ENCODE measurements around the gene RBM17.
"Not testable (repeated sequence)": the region's sequence is repeated elsewhere in the genome, so short reads cannot be mapped to it uniquely, and the experiment has no call there.

RBM17 gene, protein sequence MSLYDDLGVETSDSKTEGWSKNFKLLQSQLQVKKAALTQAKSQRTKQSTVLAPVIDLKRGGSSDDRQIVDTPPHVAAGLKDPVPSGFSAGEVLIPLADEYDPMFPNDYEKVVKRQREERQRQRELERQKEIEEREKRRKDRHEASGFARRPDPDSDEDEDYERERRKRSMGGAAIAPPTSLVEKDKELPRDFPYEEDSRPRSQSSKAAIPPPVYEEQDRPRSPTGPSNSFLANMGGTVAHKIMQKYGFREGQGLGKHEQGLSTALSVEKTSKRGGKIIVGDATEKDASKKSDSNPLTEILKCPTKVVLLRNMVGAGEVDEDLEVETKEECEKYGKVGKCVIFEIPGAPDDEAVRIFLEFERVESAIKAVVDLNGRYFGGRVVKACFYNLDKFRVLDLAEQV

DNA sequence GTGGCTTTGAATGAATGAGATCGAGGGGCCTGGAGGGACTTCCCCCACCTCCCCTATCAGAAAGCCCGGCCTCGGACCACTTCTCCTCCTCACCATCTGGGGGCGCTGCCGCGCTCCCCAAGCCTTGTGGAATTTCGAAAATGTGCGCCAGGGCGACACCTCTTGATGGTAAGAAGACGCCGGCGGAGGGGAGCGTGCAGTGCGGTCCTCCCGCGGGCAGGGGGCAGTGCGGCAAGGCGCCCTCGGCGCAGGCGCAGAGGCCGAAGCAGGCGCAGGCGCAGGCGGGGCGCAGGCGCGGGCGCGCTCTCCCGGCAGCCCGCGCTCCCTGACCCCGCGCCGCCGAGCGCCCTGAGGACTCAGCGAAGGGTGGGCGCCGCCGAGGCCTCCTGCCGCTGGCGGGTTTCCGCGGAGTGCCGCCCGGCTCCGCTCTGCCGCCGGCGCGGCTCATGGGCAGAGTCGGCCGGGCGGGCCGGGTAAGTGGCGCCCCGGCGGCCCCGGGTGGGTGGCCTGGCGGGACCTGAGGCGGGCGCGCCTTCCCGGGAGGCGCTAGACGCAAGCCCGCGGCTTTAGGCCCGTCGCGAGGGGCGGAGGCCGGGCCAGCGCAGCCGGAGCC is at the start of gene RBM17:
Gene RBM17 (plus strand): TSS at position 314 of the 613 bp plus-strand sequence. CDS start 8,032 bp downstream, outside the sequence.
- H3K4me3 ChIP-seq (ENCODE audit: low read depth, low read length) = peak within 1 kb of the TSS; percentile 90

DNA sequence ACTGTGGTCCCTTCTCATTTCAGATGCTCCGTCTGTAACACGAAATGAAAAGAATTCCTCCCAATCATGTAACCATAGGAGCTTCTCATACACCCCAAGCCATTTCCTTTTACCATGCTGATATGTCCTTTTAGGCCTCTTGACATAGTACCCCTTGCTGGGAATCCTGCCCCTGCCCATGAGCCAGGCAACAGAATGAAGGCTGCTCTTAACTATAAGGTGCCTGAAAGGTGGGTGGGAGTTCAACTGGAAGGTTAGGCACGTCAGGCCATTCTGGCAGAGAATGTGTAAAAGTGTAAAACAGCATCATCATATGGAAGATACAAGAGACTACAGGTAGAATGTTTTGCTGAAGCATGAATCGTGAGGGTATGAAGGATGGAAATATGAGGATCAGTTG is 49.1 kb upstream of the RBM17 start:
- no peak overlapping the region for H3K4me3 ChIP-seq (ENCODE audit: low read depth, low read length)

DNA sequence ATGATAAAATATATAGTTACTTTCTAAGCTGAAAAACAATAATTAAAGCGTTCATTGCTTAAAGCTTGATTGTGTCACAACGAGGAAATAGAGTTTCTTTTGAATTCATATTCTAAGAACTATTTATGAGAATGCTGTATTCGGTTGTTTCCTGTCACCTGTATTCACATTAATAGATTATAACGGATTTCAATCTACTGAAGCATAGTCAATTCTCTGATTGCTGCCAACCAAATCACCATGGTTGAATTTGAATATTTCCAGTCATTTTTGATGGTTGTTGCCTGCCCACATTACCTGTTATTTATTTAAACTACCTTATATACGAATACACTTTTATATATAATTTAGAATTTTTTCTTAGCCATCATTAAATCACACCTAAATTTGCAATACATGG is 48.6 kb upstream of the RBM17 start:
- H3K4me3 ChIP-seq (ENCODE audit: low read depth, low read length) = no peak overlapping the region

DNA sequence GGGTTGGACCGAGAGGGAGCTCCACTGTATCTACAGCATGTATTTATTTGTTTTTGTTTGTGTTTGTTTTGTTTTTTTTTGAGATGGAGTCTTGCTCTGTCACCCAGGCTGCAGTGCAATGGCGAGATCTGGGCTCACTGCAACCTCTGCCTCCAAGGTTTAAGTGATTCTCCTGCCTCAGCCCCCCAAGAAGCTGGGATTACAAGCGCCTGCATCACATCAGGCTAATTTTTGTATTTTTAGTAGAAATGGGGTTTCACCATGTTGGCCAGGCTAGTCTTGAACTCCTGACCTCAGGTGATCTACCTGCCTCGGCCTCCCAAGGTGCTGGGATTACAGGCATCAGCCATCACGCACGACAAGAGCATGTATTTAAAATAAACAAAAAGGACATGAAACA is 45.5 kb upstream of the RBM17 start:
- not testable (repeated sequence) for H3K4me3 ChIP-seq (ENCODE audit: low read depth, low read length)

DNA sequence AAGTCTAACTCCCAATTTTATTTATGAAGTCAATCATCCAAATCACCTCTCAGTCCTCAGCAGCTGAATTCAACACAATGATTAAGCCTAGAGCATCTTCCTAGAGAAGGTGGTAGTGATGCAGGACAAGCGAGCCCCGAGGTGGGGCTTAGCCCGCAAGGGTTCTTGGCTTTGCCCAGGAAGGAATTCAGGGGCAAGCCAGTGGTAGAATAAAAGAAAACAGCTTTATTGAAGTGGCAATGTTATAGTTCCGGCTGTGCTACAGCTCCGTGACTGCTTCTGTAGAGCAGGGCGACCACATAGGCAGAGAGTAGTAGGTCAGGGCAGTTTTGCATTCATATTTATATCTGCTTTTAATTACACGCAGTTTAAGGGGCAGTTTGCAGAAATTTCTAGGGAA is 44.8 kb upstream of the RBM17 start:
- no peak overlapping the region for H3K4me3 ChIP-seq (ENCODE audit: low read depth, low read length)

DNA sequence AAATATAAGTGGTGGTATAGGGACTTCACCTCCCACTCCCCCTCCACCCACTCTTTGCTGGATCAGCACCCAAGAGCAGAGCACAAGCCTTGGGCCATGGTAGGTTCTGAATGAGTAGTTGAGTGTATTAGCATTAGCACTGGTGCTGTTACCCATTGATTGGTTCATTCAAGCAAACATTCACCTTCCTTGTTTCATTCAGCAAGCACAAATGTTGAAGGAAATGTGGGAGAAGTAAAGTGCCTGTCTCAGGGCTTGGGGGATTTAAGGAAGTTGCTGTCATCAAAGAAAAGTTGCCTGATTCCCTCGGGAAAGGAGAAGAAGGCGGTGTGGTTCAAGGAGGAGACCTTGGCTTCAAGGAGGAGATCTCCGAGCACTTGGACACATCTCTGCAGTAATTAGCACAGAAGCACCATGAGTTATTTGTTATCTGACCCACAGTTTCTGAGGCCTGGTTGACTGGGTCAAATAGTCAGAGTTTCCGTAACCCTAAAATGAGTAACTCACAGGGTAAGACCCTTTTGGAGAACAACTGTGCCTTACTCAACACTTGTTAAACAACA is 44.0 kb upstream of the RBM17 start:
- H3K4me3 ChIP-seq (ENCODE audit: low read depth, low read length) = no peak overlapping the region

DNA sequence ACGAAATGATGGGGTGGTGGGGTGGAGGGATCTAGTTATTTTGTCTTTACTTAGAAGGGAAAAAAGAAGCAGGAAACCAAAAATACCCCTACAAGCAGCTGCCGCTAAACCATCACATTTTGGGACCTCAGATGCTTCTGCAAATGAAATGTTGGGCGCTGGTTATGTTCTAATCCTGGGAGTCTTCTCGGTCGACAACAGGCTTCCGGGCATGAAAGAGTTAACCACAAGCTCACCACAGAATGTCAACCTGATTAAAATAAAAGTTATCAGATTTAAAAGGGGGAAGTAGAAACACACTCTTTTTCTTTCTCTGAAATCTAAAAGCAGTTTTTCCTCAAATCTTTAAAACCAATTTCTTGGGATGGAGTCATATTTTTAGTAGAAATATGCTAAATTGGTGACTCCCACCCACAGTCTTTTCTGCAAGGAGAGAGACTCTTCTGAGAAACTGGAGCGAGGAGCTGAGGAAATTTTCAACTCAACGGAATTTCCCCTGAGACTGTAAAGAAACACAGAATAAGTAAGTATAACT is 43.5 kb upstream of the RBM17 start:
- no peak overlapping the region for H3K4me3 ChIP-seq (ENCODE audit: low read depth, low read length)

DNA sequence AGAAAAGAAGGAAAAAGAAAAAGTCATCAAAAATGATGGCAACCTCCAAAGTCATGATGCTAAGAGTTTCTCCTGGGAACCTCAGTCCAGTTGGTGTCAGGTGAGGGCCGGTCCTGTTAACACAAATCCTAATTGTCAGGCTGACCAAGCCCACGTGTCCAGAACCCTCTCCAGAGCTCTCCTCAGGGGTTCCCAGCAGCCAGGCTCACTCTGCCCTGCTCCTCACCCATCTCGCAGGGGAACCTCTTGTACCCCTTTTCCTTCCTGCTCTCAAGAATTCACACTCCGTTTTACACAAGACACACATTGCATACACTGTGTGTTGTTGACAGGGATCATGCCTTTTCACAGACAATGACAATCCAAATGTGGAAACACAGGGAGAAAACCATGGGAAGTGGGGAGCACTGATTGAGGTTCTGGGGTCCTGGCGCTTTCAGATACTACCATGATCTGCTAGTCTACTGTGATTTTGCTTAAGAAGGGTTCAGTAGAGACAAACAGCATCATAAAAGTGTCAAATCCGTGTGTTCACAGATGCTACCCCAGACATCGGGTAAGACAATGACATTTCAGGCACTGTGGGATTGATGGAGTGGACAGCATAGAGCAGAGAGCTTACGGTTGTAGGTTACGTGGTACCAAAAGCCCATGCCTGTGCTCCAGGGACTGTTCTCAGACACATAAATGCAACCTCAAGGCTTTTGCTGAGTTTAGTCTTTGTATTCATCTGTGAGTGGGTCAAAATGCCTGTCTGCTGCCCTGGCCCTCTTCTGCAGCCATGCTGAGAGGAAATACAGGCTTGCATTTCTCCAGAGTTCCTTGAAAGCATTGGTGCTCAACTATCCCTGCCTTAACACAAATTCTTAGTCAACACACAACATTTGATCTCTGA is 42.7 kb upstream of the RBM17 start:
- H3K4me3 ChIP-seq (ENCODE audit: low read depth, low read length) = no peak overlapping the region

DNA sequence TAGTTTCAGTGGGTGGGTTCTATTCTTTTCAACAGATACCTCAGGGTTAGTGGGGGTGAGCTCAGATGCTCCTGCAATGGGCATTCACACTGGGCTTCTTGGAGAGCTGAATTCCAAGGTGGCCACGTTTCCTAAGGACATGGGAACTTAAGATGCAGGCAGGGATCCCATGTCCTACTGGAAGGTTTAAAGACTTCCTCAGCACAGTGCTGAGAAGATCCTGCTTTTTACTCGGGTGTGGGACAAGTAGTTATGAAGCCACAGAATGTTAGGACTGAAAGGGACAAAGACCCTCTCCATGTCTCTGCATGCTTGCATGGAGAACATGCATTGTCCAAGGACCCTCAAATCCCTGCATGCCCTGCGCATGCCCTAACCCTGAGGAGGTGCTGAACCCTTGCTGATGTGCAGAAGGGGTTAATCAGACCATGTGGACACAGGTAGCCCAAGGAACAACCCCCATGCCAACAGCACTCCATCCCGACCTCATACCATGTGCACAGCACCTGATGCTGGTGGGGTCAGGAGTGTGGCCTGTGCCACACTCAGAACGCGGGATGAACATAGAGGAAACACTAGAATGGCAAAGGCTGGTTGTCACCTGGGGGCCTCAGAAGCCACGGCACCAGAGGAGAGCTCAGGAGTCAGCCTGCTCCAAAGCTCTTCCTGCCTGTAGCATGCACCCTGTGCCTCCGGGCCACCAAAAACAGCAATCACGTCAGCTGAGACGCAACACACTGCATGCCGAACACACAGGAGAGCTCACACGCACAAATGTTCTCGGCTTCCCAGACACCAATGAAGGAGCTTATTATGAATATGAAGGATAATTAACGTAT is 41.8 kb upstream of the RBM17 start:
- H3K4me3 ChIP-seq (ENCODE audit: low read depth, low read length) = no peak overlapping the region

DNA sequence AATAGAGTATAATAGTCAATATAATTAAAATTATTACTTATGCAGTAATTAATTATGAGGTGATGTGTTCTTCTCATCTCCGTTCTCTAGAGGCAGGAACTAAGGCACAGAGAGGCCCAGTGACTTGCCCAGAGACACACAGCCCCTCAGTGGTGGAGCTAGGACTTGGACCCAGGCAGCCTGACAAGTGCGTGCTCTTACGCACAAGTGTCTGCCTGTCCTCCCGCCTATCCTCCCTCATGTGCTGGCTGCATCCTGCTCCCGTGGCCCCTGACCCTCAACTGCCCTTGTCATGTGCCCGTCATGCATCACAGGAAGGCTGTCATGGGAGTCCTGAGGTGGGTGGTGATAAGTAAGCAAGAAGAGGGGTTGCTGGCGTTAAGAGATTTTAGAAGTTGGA is 41.0 kb upstream of the RBM17 start:
- no peak overlapping the region for H3K4me3 ChIP-seq (ENCODE audit: low read depth, low read length)

DNA sequence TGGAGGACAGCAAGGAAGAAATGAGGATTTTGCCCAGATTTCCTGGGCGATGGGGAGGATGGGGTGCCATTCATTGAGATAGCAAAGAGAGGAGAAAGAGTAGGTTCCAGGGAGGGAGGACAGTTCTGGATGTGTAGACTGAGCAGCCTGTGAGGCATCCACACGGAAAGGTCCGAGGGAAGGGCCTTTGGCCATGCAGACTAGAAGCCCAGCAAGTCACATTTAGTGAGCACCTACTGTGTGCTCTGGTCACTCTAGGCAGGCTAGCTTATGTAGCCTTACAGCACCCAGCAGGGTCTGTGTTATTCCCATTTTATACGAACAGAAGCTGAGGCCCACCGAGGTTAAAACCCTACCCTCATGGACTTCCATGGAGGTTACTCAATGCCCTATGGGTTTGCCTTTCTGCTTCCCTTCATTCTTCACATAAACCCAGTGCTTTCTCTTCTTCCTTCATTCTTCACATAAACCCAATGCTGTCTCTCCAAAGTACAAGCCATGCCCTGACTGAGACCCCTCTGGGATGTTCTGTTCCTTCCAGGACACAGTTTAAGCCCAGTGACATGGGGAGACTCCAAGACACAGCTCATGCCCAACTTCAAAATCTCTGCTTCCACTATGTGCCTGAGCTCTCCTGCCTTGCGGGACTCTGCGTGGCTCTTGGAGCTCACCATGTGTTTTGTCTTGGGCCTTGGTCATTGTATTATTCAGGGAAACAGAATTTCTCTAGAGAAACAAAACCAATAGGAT is 40.4 kb upstream of the RBM17 start:
- no peak overlapping the region for H3K4me3 ChIP-seq (ENCODE audit: low read depth, low read length)

DNA sequence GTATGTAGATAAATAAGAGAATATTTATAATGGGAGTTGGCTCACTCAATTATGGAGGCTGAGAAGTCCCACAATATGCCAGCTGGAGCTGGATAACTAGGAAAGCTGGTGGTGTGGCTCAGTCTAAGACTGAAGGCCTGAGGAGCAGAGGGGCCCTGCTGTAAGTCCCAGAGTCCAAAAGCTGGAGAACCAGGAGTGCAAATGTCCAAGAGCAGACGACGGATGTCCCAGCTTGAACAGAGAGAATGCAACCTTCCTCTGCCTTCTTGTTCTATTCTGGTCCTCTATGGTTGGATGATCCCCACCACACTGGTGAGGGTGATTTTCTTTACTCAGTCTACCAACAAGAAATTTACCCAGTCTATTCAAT is 39.8 kb upstream of the RBM17 start:
- no peak overlapping the region for H3K4me3 ChIP-seq (ENCODE audit: low read depth, low read length)

DNA sequence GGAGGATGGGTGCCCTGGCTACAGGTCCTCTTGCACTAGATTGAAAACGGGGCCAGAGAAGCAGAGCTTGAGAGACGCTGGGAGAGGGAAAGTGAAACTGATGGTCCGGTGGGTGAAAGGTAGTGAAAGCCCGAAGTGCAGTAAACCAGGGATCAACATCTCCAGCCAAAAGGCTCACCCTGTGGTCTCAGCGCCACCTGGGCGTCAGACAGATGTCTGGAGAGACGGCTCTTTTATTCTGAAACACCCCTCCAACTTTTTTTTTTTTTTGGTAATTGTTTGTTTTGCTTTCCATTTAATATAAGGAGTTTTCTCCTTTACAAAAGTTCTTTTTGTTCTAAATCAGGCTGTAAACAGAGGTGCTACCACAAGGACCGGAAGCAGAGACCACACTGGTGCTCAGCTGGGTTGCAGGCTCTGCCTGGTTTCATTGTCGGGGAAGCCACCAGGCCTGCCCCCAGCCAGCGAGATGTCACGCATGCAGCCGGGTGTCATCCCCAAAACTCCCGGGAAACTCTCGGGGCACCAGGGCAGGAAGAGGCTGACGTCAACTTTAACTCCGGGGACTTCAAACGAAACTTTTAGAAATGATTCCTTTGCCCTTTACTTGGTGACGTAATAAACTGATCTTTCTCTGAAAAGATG is 37.9 kb upstream of the RBM17 start:
- no peak overlapping the region for H3K4me3 ChIP-seq (ENCODE audit: low read depth, low read length)

DNA sequence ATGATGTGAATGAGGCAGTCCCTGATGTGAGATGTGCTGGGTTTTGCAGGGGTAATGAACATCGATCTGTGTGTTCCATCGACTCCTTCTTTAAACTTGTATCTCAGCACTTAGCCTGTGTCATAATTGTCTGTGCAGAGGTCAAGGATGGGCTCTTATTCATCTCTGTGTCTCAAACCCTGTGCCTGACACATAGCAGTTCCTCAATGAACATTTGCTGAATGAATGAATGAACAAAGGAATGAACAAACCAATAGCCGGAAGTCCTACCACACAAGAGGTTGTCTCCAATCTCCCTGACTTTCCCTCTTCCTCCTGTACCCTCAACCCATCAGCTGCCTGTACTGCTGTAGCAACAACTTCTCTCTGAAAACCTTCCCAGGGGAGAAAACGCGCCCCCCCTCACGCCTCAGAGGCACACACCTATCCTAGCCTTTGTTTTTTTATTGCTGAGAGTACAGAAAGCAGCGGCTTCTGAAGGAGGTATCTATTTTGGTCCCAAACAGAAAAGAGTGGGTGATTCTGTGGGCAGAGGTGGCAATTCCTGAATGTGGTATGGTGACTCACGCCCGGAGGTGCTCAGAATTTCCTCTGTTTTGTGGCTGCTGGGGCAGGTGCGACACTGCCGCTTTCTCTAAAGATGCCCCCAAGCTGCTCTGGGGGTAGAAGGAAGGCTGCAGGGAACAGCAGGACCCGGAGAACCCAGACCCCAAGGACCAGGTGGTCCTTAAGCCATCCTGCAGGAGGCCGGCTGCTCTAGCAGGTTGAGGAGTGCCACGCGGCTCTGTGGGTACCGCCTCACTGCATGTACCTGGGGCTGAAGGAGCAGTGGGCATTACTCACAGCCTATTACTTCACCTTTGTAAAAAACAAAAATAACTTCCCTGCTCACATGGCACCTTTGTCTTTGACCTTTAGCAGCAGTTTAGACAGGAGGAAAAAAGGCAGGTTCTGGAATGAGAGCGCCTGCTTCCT is 36.3 kb upstream of the RBM17 start:
- no peak overlapping the region for H3K4me3 ChIP-seq (ENCODE audit: low read depth, low read length)

DNA sequence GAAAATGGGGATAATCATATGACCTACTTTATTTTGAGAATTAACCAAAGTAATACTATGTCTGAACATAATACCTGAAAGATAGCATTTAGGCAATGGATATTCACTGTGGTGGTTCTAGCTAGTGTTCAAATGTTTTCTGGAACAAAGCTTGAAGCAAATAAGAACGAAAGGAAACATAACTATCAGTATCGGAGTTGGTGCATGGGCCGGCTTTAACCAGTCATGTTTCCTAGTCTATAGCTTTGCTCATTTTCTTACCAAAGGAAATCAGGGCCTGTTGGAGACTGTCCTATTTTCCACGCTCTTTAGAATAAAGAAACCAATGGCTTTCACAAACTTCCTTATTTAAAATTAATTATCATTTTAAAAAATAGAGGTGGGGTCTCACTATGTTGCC is 35.5 kb upstream of the RBM17 start:
- H3K4me3 ChIP-seq (ENCODE audit: low read depth, low read length) = no peak overlapping the region

DNA sequence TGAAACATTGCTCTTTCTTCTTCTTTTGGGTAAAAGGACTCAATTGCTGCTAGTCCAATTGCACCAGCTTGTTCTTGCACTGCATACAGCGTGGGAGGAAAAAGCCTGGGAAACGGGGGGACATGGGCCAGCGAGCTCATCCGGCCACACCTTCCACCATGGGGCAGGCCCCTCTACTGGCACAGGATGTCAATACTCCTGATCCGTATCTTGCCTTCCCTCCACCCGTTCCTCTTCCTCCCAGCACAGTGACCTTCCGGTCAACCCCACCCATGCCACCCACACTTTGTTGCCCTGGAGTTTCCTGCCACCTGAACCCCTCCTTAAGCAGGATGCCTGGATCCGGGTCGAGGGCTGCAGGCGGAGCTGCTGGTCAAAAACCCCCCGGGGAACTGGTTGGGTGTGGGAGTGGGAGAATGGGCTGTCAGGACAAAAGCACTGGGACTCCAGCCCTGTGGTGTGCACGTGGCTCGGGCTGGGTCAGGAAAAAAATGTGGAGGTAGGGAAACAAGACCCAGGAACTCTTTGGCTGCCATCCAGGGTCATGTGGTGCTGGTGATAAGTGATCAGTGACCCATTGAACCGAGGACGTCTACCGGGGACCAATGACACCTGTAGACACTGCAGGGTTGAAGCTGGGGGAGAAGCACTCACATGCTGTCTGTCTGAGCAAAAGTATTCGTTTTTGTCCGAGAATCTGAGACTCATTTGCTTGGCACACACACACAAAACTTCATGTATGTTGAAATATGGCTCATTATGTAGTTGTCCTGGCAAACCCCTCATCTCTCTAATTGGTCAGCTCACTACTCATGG is 34.8 kb upstream of the RBM17 start:
- H3K4me3 ChIP-seq (ENCODE audit: low read depth, low read length) = no peak overlapping the region

DNA sequence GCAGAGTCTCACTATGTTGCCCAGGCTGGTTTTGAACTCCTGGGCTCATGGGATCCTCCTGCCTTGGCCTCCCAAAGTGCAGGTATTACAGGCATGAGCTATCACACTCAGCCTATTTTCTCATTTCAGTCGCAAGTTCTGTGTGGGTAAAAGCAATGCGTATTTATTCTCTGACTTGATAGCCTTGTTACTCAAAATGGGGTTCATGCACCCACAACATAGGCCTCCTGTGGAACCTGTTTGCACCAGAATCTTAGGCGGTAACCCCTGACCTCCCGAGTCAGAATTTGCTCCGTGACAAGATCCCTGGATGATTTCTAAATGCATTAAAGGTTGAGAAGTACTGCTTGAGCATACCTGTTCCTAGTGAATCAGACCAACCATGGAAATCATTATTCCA is 34.0 kb upstream of the RBM17 start:
- H3K4me3 ChIP-seq (ENCODE audit: low read depth, low read length) = no peak overlapping the region
